ENCODE data around the gene ZIC5.

The ZIC5 gene

DNA sequence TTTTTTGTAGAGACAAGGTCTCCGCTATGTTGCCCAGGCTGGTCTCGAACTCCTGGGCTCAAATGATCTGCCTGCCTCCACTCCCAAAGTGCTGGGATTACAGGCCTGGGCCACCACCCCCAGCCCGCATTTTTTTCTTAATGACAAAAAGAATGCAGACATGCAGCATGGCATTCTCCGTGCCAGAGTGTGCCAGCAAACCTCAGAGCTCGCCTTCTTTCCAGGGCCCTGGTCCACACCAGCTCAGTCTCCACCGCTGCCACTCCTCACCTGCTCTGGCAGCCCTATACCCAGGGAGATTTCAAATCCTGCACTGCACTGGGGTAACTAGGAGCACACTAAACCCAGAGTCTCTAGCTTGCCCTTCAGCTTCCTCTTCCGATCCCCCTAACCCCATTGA is 41.7 kb downstream of the ZIC5 start:
- DNase-seq: no peak

DNA sequence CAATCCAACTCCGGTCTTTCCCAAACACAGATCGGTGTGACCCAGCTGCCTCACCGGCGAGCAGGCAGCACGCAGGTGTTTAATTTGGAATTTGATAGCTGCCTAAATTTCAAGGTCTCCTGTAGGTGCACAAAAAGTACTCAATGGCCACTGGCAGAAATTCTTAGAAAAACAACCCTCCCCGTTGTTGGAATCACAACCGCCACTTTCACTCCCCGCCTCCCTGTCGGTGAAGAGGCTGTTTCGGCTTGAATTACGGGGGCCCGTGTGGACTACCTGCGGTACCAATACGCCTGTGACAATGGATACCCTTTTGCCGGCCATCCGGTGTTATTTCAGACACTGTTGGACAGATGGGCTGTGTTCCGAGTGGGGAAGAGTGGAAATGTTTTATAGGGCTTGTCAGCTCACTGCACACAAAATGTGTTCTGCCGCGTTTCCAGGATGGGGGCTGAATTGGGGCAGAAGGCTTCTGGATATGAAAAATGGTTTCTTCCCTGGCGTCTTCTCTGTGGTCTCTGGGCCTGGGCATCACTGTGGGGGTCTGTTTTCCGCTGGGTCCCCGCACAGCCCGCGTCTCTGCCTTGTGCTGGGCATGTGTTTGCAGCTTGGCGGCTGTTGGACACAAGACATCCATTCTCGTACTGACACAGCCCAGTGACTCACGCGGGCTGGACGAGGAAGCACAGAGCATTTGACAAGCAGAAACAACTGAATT is 45.4 kb downstream of the ZIC5 start:
- no peak for DNase-seq

GRCh38 chr13:99923877-99924582 is 47.5 kb downstream of the ZIC5 start:
- no peak for DNase-seq

- no peak for DNase-seq
Measured at GRCh38 chr13:99922631-99923404, 48.7 kb downstream of the ZIC5 start.

- no peak for DNase-seq
Measured at GRCh38 chr13:99919132-99919531, 52.4 kb downstream of the ZIC5 start.

DNA sequence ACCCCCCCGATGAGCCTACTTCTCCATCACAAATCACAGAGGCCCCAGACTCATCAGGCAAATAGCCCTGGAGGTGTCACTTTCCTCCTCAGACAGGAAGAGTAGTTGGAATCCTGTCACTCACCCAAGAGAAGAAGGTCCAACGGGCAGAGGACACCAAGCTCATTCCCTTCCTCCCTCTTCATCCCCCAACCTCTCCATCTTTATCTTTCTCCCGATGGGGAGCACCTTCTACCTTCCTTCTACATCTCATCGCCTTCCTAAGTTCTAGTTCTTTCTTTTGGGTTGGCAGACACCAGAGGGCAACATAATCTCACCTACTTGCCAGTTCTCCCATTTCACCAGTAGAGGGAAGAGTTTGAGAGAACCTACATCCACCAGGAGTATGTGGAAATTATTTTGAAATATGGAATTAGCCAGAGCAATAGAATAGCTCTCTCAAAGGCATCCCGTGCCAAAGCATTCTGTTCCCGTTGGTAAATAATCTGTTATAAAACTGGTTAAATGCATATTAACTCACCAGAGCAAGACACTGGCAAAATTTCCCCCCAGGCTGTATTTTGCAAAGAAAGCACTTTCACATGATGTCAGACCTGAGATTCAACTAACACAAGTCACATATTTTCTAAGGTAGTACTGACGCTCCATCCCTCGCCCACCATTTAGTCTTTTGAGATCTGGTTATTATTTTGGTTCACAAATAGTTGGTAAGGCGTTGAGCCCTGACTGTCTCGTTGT is 55.0 kb downstream of the ZIC5 start:
- peak; percentile 73 for DNase-seq

- DNase-seq: no peak
Measured at GRCh38 chr13:99913167-99913566, 58.4 kb downstream of the ZIC5 start.

Data from suppressor macrophage treated with lipopolysaccharide for 4 hours (primary cell).